Measurements from ENCODE around the gene RMND1.

Gene RMND1

GRCh38 chr6:151430886-151431285 is 21.0 kb downstream of the RMND1 start:
- in situ Hi-C loops (cut with MboI; ENCODE audit: low pct_unique_long_range_greater_than_20kb, low sequenced_read_pairs), result no loop called here
- DNase-seq, result peak; percentile 36

GRCh38 chr6:151428093-151428735 is 23.7 kb downstream of the RMND1 start:
- in situ Hi-C loops (cut with MboI; ENCODE audit: low pct_unique_long_range_greater_than_20kb, low sequenced_read_pairs), result no loop called here
- no peak for DNase-seq

GRCh38 chr6:151425561-151425960 is 26.4 kb downstream of the RMND1 start:
- no peak for DNase-seq
- in situ Hi-C loops (cut with MboI; ENCODE audit: low pct_unique_long_range_greater_than_20kb, low sequenced_read_pairs), result no loop called here

- no peak for DNase-seq
- in situ Hi-C loops (cut with MboI; ENCODE audit: low pct_unique_long_range_greater_than_20kb, low sequenced_read_pairs), result no loop called here
These were observed 28.9 kb downstream of the RMND1 start for GRCh38 chr6:151422981-151423380.

DNA sequence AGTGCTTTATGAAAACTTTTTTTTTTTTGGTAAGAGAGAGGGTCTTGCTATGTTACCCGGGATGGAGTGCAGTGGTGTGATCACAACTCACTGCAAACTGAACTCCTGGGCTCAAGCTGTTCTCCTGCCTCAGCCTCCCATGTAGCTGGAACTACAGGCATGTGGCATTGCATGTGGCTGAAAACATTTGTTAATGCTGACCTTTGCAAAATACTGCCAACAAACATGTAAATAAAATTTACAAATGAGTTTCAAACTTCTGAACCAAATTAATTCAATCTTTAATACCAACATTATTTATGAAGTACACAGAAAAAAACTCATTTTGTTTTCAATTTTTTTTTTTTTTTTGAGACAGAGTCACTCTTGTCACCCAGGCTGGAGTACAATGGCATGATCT is 34.4 kb downstream of the RMND1 start:
- in situ Hi-C loops (cut with MboI; ENCODE audit: low pct_unique_long_range_greater_than_20kb, low sequenced_read_pairs), result no loop called here
- no peak for DNase-seq

- no peak for DNase-seq
- in situ Hi-C loops (cut with MboI; ENCODE audit: low pct_unique_long_range_greater_than_20kb, low sequenced_read_pairs), result no loop called here
These were observed 37.2 kb downstream of the RMND1 start for GRCh38 chr6:151414641-151415260.

GRCh38 chr6:151413372-151414145 is 38.4 kb downstream of the RMND1 start:
- no peak for DNase-seq
- in situ Hi-C loops (cut with MboI; ENCODE audit: low pct_unique_long_range_greater_than_20kb, low sequenced_read_pairs), result no loop called here

DNA sequence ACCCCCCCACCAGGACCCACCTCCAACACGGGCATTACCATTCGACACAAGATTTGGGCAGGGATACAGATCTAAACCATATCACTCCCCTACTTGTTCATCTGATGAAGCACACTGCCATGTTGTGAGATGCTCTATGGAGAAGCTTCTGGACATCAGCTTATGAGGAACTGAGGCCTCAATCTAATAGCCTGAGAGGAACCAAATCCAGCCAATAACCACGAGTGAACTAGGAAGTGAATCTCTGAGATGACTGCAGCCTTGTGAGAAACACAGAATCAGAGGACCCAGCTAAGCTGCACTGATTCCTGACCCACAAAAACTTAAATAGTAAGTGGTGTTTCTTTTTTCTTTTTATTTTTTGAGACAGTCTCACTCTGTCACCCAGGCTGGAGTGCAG is 39.0 kb downstream of the RMND1 start:
- DNase-seq, result no peak
- in situ Hi-C loops (cut with MboI; ENCODE audit: low pct_unique_long_range_greater_than_20kb, low sequenced_read_pairs), result no loop called here

DNA sequence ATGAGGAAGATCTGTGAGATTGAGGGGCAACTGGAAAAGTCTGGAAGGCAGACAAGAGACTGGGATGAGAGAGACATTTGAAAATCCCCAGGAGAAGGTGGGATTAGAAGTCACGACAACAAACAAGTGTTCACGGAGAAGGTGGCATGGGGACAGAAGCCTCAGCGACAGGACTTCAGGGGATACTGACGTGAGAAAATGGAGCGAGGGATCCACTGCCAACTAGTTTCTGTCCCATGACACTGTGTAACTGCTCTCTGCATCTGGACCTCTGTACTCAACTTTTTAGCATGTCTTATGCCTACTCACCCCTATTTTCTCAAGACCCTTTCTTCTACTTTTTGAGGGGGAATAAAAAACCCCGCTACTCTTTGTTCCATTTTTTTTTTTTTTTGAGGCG is 42.2 kb downstream of the RMND1 start:
- in situ Hi-C loops (cut with MboI; ENCODE audit: low pct_unique_long_range_greater_than_20kb, low sequenced_read_pairs), result no loop called here
- no peak for DNase-seq

DNA sequence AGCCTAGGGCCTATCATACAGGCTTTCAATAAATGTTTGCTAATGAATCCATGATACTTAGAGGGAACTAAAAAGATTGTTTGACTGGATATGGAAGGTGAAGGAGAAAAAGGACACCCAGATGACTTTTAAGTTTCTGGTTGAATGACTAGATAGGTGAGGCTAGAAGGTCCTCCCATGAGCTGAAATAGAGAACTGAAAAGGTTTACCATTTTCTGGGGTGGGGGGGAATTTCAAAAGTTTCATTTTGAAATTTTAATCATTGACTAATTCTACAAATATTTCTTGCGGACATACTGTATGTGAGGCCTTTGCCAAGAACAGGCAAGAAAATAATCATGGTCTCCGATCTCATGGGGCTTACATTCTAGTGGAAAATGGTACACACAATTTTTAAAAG is 42.7 kb downstream of the RMND1 start:
- in situ Hi-C loops (cut with MboI; ENCODE audit: low pct_unique_long_range_greater_than_20kb, low sequenced_read_pairs), result no loop called here
- DNase-seq, result no peak

GRCh38 chr6:151408858-151409257 is 43.1 kb downstream of the RMND1 start:
- in situ Hi-C loops (cut with MboI; ENCODE audit: low pct_unique_long_range_greater_than_20kb, low sequenced_read_pairs), result no loop called here
- DNase-seq, result no peak

DNA sequence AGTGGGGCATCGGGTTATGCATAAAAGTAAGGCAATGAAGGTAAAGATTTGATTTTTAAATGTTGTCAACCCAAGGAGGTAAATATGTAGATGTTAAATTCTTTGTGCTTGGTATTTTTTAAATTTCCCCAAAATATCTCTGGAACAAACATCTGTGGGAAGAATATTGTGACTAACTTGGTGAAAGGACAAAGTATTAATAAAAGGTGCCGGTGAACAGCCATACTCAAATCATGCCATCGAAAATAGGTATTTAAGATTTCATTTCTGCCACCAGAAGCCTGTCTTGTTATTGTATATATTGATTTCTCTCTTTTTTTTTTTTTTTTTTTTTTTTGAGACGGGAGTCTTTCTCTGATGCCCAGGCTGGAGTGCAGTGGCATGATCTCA is 48.0 kb downstream of the RMND1 start:
- in situ Hi-C loops (cut with MboI; ENCODE audit: low pct_unique_long_range_greater_than_20kb, low sequenced_read_pairs), result no loop called here
- DNase-seq, result no peak

GRCh38 chr6:151402228-151402627 is 49.7 kb downstream of the RMND1 start:
- in situ Hi-C loops (cut with MboI; ENCODE audit: low pct_unique_long_range_greater_than_20kb, low sequenced_read_pairs), result no loop called here
- DNase-seq, result no peak

- in situ Hi-C loops (cut with MboI; ENCODE audit: low pct_unique_long_range_greater_than_20kb, low sequenced_read_pairs), result no loop called here
- DNase-seq, result no peak
These were observed 51.5 kb downstream of the RMND1 start for GRCh38 chr6:151400473-151400872.

- in situ Hi-C loops (cut with MboI; ENCODE audit: low pct_unique_long_range_greater_than_20kb, low sequenced_read_pairs), result no loop called here
- no peak for DNase-seq
These were observed 52.2 kb downstream of the RMND1 start for GRCh38 chr6:151399679-151400078.

GRCh38 chr6:151393410-151393809 is 58.5 kb downstream of the RMND1 start:
- in situ Hi-C loops (cut with MboI; ENCODE audit: low pct_unique_long_range_greater_than_20kb, low sequenced_read_pairs), result no loop called here
- DNase-seq, result no peak

DNA sequence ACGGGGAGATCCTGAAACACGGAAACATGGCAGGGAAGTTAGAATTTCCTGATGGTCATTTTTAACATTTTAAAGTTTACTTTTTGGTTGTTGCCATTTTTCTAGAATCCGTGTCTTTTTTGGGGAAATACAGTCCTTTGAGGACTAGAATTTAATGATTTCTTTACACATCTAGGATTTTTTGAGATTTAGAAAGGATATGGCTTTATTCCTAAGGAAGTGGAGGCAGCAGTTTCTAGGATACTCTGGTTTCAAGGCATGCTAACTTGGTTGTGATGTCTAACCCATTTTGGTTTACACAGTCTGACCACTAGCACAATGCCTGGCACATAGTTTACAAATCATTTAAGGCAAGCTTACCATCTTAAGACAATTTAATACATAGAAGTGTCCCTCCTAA is 59.5 kb downstream of the RMND1 start:
- in situ Hi-C loops (cut with MboI; ENCODE audit: low pct_unique_long_range_greater_than_20kb, low sequenced_read_pairs), result no loop called here
- no peak for DNase-seq

DNA sequence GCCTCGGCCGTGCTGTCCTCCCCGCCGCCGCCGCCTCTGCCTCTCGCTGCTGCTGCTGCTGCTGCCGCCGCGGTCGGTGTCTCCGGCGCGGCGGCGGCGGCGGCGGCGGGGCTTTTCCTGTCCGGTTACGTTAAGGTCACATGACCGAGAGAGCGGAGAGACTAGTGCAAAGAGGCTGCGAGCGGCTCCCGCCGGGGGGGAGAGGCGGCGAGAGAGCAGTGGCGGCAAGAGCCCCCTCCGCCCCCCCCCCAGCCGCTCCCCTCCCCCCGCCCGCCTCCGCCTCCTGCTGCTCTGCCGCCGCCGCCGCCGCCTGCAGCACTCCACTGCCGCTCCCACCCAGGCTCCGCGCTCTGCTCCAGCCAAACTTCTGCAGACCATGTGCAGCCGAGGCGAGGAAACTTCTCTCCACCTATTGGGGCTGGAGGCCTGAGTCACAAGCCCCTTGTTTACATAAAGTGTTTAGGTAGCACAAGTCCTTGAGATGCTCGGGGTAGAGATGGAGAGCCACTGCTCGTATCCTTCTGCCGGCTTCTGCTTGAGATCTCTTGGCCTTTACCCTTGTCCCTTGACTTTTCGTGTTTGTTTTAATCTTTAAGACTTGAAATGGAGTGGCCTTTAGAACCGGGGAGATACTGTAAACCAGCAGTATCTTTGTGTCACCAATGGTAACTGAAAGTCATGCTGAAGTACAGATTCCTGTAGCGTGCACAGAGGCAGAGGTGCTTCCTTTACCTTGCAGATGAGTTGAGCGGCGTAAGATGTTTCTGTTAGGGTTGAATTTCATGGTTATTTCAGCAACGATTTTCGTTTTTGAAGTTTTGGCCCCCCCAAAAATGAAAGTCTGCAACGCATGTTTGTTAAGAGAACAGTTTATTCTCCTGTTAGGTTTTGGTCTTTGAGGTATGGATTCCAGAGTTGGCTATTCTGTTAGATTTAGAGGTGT is 60.2 kb downstream of the RMND1 start, which contains the start of gene ZBTB2:
ZBTB2 (minus strand) TSS at position 89 of the 943 bp plus-strand sequence. CDS start 17,922 bp downstream, outside the sequence.
- DNase-seq, result peak; percentile 69
- in situ Hi-C loops (cut with MboI; ENCODE audit: low pct_unique_long_range_greater_than_20kb, low sequenced_read_pairs), result no loop called here

DNA sequence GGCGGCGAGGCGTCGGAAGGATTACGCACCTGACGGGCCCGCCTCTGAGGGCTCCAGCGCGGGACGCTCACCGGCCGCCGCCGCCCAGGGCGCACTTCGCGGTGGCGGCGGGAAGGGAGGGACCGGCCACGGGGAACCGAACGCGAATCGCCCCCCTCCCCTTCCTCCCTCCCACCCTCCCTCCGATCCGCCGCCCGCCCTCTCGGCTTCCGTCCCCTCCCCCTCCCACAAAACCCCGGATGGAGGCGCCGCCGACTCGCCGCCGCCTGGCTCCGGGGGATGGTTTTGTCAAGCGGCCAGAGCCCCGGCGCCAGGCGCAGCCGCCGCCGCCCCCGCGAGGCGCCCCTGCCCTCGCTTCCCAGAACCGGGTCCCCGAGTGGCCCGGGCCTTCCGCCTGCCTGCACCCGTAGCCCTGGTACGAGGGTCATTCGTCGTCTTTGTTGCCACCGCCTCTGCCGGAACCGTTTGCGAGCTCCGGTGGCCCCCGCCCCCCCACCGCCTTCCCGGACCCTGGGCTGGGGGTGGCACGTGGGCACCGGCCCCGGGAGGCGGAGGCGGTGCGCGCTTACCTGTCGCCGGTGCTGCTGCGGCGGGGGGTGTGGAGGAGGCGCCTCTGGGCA is 61.0 kb downstream of the RMND1 start:
- peak; percentile 59 for DNase-seq
- in situ Hi-C loops (cut with MboI; ENCODE audit: low pct_unique_long_range_greater_than_20kb, low sequenced_read_pairs), result no loop called here

Measured in KBM-7 (cell line).